Measurements from ENCODE around the gene CRYGN.
A peak's percentile ranks its signal among the peaks of the same experiment; 100 is the strongest.

Gene CRYGN

DNA sequence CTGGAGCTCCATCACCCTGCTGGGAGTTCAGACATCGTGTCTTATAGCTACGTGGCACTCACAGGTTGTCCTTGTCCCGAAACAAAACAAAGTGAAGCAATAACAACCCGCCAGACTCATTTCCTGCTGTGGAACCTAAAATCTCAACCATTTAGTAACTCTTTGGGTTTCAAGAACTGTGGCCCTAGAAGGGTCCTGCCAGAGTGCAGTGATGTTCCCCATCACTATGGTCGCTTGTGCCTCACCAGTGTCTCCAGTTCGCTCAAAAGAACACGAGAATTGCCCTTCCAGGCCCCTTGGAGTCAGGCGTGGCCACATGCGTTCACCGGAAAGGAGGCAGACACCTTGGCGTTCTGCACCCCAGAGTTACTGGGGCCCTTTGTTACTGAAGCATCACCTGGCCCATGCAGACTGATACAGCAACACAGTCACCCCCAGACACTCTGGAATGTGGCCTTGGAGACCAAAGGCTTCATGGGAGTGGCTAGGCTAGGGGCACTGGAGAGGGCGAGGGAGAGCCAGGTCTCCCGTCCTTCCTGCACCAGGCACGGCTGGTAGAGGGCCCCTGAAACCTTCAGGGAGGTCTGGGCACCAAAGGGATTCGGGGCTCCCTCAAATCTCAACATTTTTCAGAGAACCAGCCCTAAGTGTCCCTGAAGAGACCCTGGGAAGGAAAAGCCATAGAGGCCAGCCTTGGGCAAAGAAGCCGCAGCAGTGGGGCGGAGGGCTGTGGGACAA lies 908 bp downstream of the CRYGN start:
- no peak for DNase-seq (ENCODE audit: low read depth)

DNA sequence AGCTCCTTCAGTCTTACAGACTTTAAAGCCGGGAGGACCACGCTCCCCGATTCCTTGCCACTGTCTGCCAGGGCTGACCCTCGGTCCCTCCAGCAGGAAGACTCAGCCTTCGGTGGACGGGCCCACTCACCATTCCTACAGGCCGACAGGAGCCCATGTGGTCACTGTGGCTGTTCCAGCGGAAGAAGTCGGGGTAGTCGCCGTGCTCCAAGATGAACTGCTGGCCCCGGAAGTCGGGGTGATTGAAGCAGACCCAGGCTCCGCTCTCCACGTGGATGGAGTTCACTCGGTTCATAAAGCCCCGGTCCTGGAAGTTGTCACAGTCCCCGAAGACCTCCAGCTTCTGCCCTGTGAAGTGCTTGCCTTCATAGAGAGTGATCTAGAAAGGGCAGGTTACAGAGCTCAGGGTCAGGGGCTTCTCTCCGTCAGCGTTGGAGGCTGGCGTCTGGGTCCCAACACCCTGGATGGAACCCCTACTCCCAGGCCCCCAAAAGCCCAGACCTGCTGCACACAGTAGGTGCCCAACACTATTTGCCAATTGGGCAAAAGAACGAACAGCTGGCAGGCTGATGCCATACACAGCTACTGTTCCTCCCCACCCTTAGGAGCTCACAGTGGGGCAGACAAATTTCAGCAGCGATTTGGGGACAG lies 1.9 kb downstream of the CRYGN start:
- DNase-seq (ENCODE audit: low read depth) = no peak

- DNase-seq (ENCODE audit: low read depth) = no peak
Measured at GRCh38 chr7:151437159-151437553, 2.8 kb downstream of the CRYGN start.

GRCh38 chr7:151436446-151437158 lies 3.3 kb downstream of the CRYGN start:
- DNase-seq (ENCODE audit: low read depth) = no peak

GRCh38 chr7:151435971-151436370 lies 4.0 kb downstream of the CRYGN start:
- DNase-seq (ENCODE audit: low read depth) = no peak

DNA sequence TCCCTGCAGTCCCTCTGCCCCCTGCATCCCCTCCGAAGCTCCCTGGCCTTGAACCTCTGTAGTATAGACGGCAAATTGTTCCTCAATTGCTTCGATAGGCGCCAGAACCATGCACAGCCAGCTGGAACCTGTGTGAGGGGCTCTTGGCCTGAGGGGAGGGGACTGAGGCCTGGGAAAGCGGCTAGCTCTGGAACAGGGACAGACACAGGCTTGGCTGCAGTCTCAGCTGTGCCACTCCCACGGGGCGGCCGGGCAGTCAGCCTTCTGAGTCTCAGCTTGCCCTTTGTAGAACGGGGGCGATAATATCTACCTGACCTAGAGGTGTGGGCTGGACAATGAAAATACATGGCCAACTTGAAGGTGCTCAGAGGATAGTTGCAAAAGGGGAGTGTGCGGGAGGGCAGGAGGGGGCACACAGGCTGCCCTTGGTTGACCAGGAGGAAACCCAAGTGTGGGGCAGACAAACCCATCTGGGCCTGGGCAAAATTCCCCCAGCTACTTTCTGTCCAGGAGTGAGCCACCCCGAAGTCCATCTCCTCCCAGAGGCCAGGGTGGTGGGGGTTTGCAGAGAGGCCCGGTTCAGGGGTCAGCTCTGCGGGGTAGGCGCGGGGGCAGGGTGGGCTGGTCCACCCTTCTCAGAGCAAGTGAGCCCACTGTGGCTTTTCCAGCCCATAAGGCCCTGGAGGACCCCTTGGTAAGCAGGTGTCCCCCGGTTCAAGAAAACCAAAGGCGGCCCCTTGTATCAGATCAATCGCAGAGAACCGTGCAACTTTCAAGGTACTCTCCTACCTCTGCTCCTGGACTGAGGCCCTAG lies 4.6 kb downstream of the CRYGN start:
- no peak for DNase-seq (ENCODE audit: low read depth)

DNA sequence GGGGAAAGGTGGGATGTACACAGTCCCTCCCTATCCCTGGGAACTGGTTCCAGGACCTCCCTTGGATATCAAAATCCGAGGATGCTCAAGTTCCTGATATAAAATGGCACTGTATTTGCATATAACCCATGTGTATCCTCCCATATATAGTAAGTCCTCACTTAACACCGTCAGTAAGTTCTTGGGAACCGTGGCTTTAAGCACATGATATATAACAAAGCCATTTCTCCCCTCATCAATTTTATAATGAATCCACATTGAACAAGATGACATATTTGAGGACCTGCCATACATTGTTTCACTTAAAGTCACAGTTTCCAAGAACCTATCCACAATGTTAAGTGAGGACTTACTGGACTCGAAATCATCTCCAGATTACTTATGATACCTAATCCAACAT lies 5.4 kb downstream of the CRYGN start:
- no peak for DNase-seq (ENCODE audit: low read depth)

DNA sequence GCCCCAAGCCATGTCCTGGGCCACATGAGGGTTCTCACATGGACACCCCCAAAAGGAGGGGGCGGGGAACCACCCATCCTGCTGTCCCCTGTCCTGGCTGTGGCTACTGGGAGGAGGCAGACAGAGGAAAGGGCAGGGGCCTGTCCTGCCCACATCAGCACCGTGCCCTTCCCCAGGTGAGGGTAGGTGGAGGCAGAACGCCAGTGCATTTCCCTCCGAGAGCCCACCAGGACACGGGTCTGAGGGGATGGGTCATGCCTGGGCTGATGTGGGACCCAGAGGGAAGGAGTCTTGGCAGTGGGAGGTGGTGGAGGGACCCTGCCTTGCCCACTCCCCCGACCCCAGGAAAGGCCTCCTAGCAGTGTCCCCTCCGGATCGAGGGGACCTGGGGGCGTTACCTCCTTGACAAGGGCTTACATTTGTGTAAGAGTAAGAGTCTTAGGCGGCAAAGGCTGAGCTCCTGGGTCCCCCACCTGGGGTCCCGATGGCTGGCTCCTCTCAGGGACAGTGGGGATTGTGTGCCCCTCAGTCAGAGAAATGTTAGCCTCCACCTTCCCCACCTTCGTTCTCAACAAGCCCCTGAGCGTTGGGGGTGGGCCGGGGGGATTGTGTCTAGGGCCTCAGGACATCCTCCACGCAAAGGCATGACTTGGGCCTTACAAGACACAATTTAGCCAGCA lies 6.1 kb downstream of the CRYGN start:
- DNase-seq (ENCODE audit: low read depth) = no peak

- no peak for DNase-seq (ENCODE audit: low read depth)
Measured at GRCh38 chr7:151432658-151433521, 7.1 kb downstream of the CRYGN start.

DNA sequence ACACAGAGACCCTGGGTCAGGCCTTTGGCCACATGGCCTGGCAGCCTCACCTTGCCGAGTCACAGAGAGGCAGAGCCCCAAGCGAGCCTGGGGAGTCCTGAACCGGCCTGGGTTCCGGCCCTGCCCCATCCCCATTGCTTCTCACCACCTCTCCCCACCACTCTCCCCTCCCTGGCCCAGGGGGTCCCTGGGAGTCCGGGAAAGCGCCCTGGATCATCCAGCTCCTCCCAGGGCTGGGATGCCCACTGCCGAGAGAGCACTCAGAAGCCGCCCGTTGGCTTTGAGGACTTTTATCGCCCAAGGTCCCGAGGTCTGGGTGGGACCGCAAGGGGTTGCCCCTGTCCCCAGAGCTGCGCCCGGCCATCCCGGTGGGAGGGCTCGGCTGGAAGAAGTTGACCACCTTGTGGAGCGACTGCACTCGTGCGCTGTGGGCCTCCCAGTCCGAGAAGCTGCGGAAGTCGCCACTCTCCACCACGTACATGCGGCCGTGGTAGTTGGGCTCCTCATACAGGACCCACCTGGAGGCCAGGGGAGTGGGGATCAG lies 8.1 kb downstream of the CRYGN start:
- DNase-seq (ENCODE audit: low read depth) = no peak

DNA sequence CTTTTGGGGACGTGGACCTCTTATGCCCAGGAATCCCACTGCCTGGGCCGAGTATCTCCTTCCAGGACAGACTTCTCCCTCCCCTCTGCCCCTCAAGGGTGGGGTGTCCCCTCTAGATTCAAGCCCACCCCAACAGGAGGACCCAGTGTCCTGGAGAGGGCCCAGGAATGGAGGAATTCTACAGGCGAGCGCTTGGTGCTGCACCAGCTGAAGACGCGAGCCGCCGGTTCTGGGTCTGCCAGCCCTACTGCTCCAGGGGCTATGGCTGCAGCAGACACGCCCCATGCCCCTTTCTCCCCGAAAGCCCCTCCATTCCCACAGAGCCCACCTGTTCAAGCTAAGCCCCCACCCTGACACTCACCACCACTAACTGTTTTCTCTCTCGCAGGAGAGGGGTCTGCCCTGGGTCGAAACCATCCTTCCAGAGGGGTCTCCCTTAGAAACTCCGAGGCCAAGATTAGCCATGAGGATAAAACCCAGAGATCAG lies 8.6 kb downstream of the CRYGN start:
- no peak for DNase-seq (ENCODE audit: low read depth)

DNA sequence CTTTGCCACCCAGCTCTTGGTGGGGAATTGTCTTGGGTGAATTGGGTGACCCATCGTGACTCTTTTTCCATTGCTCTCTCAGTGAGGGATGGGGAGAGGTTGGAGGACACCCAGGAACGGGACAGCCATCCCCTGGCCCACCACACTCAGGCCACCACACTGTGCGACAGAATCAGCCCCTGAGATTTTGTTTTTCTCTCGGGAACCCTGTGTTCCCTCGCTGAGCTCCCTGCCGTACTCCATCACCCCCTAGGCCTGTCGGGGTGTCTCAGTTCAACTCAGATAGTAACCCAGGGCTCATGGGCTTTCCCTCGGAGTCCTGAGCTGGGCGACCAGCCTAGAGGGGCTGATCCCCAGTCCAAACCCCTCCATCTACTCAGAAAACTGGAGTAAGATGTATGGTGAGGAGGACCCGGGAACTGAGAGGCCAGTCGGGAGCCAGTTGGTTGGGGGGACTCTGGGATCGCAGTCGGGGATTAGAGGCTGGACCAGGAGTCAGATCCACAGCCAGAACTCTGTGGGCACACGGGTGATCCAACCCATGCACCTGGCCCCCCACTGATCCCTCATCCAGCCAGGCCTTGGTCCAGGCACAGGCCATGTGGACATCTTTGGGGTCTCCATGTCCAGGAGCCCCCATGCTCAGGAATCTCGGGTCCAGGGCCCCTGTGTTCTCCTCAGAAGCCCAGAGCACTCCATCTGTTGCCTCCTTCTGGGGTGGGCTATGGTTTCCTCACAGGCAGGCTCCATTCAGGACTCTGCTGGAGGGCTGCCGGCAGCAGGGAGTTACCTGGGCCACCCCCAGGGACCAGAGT lies 9.3 kb downstream of the CRYGN start:
- no peak for DNase-seq (ENCODE audit: low read depth)

GRCh38 chr7:151429560-151430331 lies 10.2 kb downstream of the CRYGN start:
- DNase-seq (ENCODE audit: low read depth) = no peak

GRCh38 chr7:151429237-151429559 lies 10.7 kb downstream of the CRYGN start:
- DNase-seq (ENCODE audit: low read depth) = no peak

DNA sequence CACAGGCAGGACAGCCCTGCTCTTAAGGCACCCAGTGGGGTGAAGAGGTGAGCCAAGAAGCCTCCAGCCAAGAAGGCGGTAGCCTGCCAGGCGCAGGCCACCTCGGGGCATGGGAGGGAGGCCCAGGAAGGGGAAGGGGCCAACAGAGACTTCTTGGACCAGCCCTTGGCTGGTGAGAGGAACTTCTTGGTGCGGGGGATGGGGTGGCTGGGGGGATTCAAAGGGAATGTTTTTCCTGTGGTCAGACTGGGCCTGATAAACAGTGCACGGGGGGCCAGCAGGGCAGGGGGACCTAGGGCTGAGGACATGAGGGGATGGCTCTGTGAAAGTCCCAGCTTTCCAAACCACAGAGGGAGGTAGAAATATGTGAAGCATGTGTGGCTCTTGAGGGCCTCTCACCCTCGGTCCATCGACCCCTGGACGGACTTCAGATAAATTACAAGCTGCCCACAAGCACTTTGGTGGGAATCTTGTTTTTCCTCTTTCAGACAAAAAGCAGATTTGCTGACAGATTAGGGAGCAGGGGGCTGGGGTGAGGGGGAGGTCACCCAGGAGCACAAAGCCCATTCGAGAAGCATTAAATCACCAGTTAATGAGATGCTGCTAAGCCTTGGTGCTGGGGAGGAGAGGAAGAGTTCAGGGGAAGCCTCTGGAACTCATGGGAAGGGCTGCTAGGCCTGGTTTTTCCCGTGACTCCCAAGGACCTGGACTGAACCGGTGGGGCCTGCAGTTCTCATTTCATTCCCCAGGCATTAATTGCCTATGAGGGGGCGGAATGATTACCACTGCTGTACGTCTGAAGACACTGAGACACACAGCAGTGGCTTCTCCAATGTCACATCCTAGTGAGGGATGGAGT lies 11.3 kb downstream of the CRYGN start:
- DNase-seq (ENCODE audit: low read depth) = peak; percentile 87

- DNase-seq (ENCODE audit: low read depth) = no peak
Measured at GRCh38 chr7:151427705-151428377, 12.1 kb downstream of the CRYGN start.
